Subcutaneous adipose tissue (tissue), 4 donors: ENCODE data around the gene DCDC2C. TPM values are rescaled to one million over a fixed set of nuclear protein-coding genes. Genes with fewer than 3 reads are reported as not detected.

Source experiments
- CTCF ChIP-seq: fragments of 450-650 bp; IDR thresholded peaks from one replicate; pipeline ENCODE4 v1.5.1; 2016; ENCODE audit warnings: low read depth, mild to moderate bottlenecking, control low read depth, antibody characterized with exemption, moderate library complexity
- total RNA-seq, 4 donors: library from RNA; depleted of rRNA; stranded (reverse); fragments of >200 nt; gene quantifications; one replicate each; pipeline ENCODE4 v1.1.0, GENCODE V29; 2016

Gene DCDC2C
- total RNA-seq, 4 donors from 2014 or later = not detected

GRCh38 chr2:3677436-3677835 lies 25.9 kb upstream of the DCDC2C start:
- TF ChIP-seq CTCF = no peak

GRCh38 chr2:3678212-3678611 lies 25.2 kb upstream of the DCDC2C start:
- TF ChIP-seq CTCF = no peak

- no peak for TF ChIP-seq CTCF
Measured at GRCh38 chr2:3679180-3679579, 24.2 kb upstream of the DCDC2C start.

GRCh38 chr2:3679616-3680393 lies 23.6 kb upstream of the DCDC2C start:
- no peak for TF ChIP-seq CTCF

GRCh38 chr2:3680548-3681345 lies 22.6 kb upstream of the DCDC2C start:
- TF ChIP-seq CTCF = no peak

- TF ChIP-seq CTCF = no peak
Measured at GRCh38 chr2:3681625-3682024, 21.8 kb upstream of the DCDC2C start.

- TF ChIP-seq CTCF = no peak
Measured at GRCh38 chr2:3682811-3683210, 20.6 kb upstream of the DCDC2C start.
